K562 (cell line): ENCODE measurements around the gene OTOG. TPM values are rescaled to one million over a fixed set of nuclear protein-coding genes. Genes with fewer than 3 reads are reported as not detected.

ENCODE experiments used
- ATAC-seq: fragments of 200-7000 bp; cut with Tn5 transposase; 3 replicates; pipeline ENCODE4 v1.9.1; 2020; ENCODE audit warnings: moderate library complexity
- BruUV-seq: library from RNA; stranded (reverse); fragments of 400-500 nt; replicated peaks from 2 replicates; lab custom pipeline; 2021; lab: Mats Ljungman, UMichigan
- CTCF ChIA-PET: fragments of 300-600 bp; formaldehyde crosslinking; extraction: SDS; loops from one replicate; lab custom pipeline; 2021; ENCODE audit warnings: low intra/inter-chr PET ratio; lab: Yijun Ruan, JAX
- POLR2A ChIA-PET: fragments of 300-600, 350-650 bp; sonication (Branson Sonifier 250); formaldehyde crosslinking; extraction: SDS; loops from one replicate; lab custom pipeline; 2021; ENCODE audit warnings: antibody characterized with exemption, inconsistent platforms; lab: Yijun Ruan, JAX
- DNase-seq, 4 experiments: peaks; one replicate each; pipeline versions ENCODE4 v3.0.0 to v3.0.0-alpha.2; 2011 to 2018; ENCODE audit warnings: low spot score in 3 of 4, mixed read lengths in 3 of 4; ENCODE audit errors: extremely low read depth in 1 of 4
- FAIRE-seq: peaks from 2 replicates; lab custom pipeline; 2011; peaks lifted over from hg19 to GRCh38; lab: Jason Lieb, UNC
- H2AFZ ChIP-seq: 2 replicates; pipeline ENCODE4 v1.6.0; 2011; ENCODE audit warnings: low read depth, low read length, control low read depth, inconsistent platforms
- H3K27ac ChIP-seq: fragments of 200-600 bp; 3 replicates; pipeline ENCODE4 v1.8.0; 2011; ENCODE audit warnings: low read depth, mild to moderate bottlenecking, control low read depth, inconsistent platforms, low read length, moderate library complexity, mixed read lengths; ENCODE audit errors: extremely low read depth
- H3K27me3 ChIP-seq, 2 experiments: fragments of 300-600 bp in 1 of 2; 2 replicates in 1 of 2; 3 replicates in 1 of 2; pipeline versions ENCODE4 v1.6.0 to v1.8.0; 2011; ENCODE audit warnings: inconsistent platforms in 2 of 2, low read length in 2 of 2, mild to moderate bottlenecking in 1 of 2, mixed read lengths in 1 of 2, moderate library complexity in 1 of 2; ENCODE audit not compliant: control insufficient read depth in 2 of 2, insufficient read depth in 2 of 2
- H3K36me3 ChIP-seq: fragments of 300-600 bp; 3 replicates; pipeline ENCODE4 v1.8.0; 2011; ENCODE audit warnings: mild to moderate bottlenecking, low read length, inconsistent platforms; ENCODE audit not compliant: control insufficient read depth, insufficient read depth
- H3K4me1 ChIP-seq, 2 experiments: fragments of 200-600 bp in 1 of 2; replicated peaks in 1 of 2; 2 replicates in 1 of 2; 3 replicates in 1 of 2; pipeline versions ENCODE4 v1.5.1 to v1.8.0; 2011; ENCODE audit warnings: inconsistent platforms in 2 of 2, low read length in 2 of 2, mild to moderate bottlenecking in 1 of 2, mixed read lengths in 1 of 2, moderate library complexity in 1 of 2; ENCODE audit not compliant: control insufficient read depth in 2 of 2, insufficient read depth in 2 of 2
- H3K4me2 ChIP-seq: 2 replicates; pipeline ENCODE4 v1.6.1; 2011; ENCODE audit warnings: low read length, control low read depth, inconsistent platforms, mixed read lengths; ENCODE audit not compliant: insufficient read depth
- H3K4me3 ChIP-seq: fragments of 200-600 bp; sonication (generic), shearing (Covaris generic); 2 replicates; pipeline ENCODE4 v1.5.1; 2016; ENCODE audit warnings: control low read depth, inconsistent platforms
- H3K79me2 ChIP-seq: fragments of 200-600 bp; 3 replicates; pipeline ENCODE4 v1.8.0; 2011; ENCODE audit warnings: low read length, inconsistent platforms; ENCODE audit not compliant: control insufficient read depth, insufficient read depth
- H3K9ac ChIP-seq, 2 experiments: 2 replicates each; pipeline versions ENCODE4 v1.6.0 to v1.6.1; 2011; ENCODE audit warnings: low read depth in 2 of 2, low read length in 2 of 2, control low read depth in 1 of 2, inconsistent platforms in 1 of 2, mild to moderate bottlenecking in 1 of 2, mixed read lengths in 1 of 2; ENCODE audit not compliant: insufficient read depth in 1 of 2
- H3K9me1 ChIP-seq: one replicate; pipeline ENCODE4 v1.6.0; 2011; ENCODE audit warnings: inconsistent platforms, mild to moderate bottlenecking, low read length, moderate library complexity; ENCODE audit not compliant: control insufficient read depth, insufficient read depth
- H3K9me3 ChIP-seq: replicated peaks from 2 replicates; pipeline ENCODE4 v1.5.1; 2011; ENCODE audit warnings: low read depth, low read length, inconsistent platforms; ENCODE audit not compliant: control insufficient read depth, insufficient read depth
- H4K20me1 ChIP-seq: replicated peaks from 2 replicates; pipeline ENCODE4 v1.6.1; 2011; ENCODE audit warnings: low read length, inconsistent platforms, mixed read lengths; ENCODE audit not compliant: control insufficient read depth, insufficient read depth
- CTCF ChIP-seq, 3 experiments: IDR thresholded peaks in 2 of 3; conservative IDR thresholded peaks in 1 of 3; 2 replicates each; pipeline ENCODE4 v1.5.1; 2011 to 2012; ENCODE audit warnings: low read length in 3 of 3, mild to moderate bottlenecking in 3 of 3, control low read depth in 2 of 3, improper control_type of control experiment in 1 of 3, inconsistent platforms in 1 of 3, low read depth in 1 of 3, mixed read lengths in 1 of 3, moderate library complexity in 1 of 3; ENCODE audit not compliant: insufficient read depth in 2 of 3
- E2F8 ChIP-seq: fragments of 450-650 bp; IDR thresholded peaks from 2 replicates; pipeline ENCODE4 v1.7.1; 2018; ENCODE audit warnings: mild to moderate bottlenecking, low read depth; ENCODE audit not compliant: partially characterized antibody
- ESRRB ChIP-seq: fragments of 250-450 bp; sonication (Bioruptor Pico); IDR thresholded peaks from 2 replicates; pipeline ENCODE4 v1.5.0; 2020; ENCODE audit warnings: mild to moderate bottlenecking, moderate library complexity, borderline replicate concordance
- FOXP1 ChIP-seq: sonication (generic); formaldehyde crosslinking; IDR thresholded peaks from 2 replicates; pipeline ENCODE4 v1.8.0; 2022; ENCODE audit warnings: mild to moderate bottlenecking, missing genetic modification reagents
- PCBP2 ChIP-seq: fragments of 200-400 bp; formaldehyde crosslinking; IDR thresholded peaks from 2 replicates; pipeline ENCODE4 v1.6.1; 2018; ENCODE audit warnings: low read length, low read depth, mild to moderate bottlenecking, moderate library complexity; ENCODE audit not compliant: poor library complexity, severe bottlenecking
- SIRT6 ChIP-seq: IDR thresholded peaks from one replicate; pipeline ENCODE4 v1.6.1; 2012; ENCODE audit warnings: low read depth, mild to moderate bottlenecking, control low read depth, inconsistent platforms, low read length, moderate library complexity
- SMAD1 ChIP-seq: fragments of 150-350 bp; IDR thresholded peaks from 2 replicates; pipeline ENCODE4 v1.6.1; 2014; ENCODE audit warnings: low read length, low read depth; ENCODE audit not compliant: partially characterized antibody
- SRSF9 ChIP-seq: fragments of 200-400 bp; formaldehyde crosslinking; IDR thresholded peaks from 2 replicates; pipeline ENCODE4 v1.6.1; 2017; ENCODE audit warnings: low read depth, low read length, borderline replicate concordance
- WHSC1 ChIP-seq: IDR thresholded peaks from one replicate; pipeline ENCODE4 v1.6.1; 2012; ENCODE audit warnings: low read length, control low read depth, inconsistent platforms
- ZNF644 ChIP-seq: fragments of 200-800 bp; sonication (Bioruptor generic); IDR thresholded peaks from 2 replicates; pipeline ENCODE4 v1.6.1; 2016; ENCODE audit warnings: low read depth, missing genetic modification characterization, missing compliant biosample characterization
- WGBS: fragments of 100-300 bp; shearing (Covaris generic); methylation state at CpG from one replicate; pipeline ENCODE4 v1.1.6; 2016; ENCODE audit warnings: low coverage, mixed read lengths; ENCODE audit not compliant: insufficient coverage; ENCODE audit errors: missing lambda C conversion rate; 5-methylcytosine and 5-hydroxymethylcytosine counted together
- in situ Hi-C: fragments of 300-500 bp; cut with MboI; formaldehyde crosslinking; loops from 4 replicates; pipeline ENCODE4 v1.15.0; 2018; ENCODE audit warnings: inconsistent platforms, mixed read lengths
- intact Hi-C: fragments of 100-400 bp; cut with micrococcal nuclease; formaldehyde crosslinking; loops from 2 replicates; pipeline ENCODE4 v1.14.2; 2022
- polyA plus RNA-seq, 8 experiments: library from polyadenylated mRNA; depleted of rRNA in 4 of 8; stranded (reverse) in 5 of 8; unstranded in 3 of 8; fragments of >200 nt; fragmentation: Nextera tagmentation in 2 of 8; fragmentation: Illumina TruSeq in 1 of 8; extraction: Ambion mirVana in 2 of 8; extraction: Trizol in 1 of 8; gene quantifications; 2 replicates each; pipeline versions ENCODE4 v1.2.1 to v1.2.3, GENCODE V29; 2011 to 2014; ENCODE audit warnings: inconsistent platforms in 1 of 8, missing spikeins in 1 of 8
- total RNA-seq, 7 experiments: library from RNA; depleted of rRNA in 6 of 7; stranded (reverse); fragments of >200 nt in 6 of 7; fragmentation: Illumina TruSeq in 2 of 7; extraction: Trizol in 2 of 7; gene quantifications; 2 replicates each; pipeline versions ENCODE4 v1.2.1 to v1.2.3, GENCODE V29; 2011 to 2021; ENCODE audit warnings: low replicate concordance in 1 of 7
- TF ChIP-seq, protein P1 (sequence below): fragments of 250-450 bp; sonication (Bioruptor Pico); IDR thresholded peaks from 2 replicates; pipeline ENCODE4 v1.4.0; 2020; ENCODE audit warnings: mild to moderate bottlenecking, moderate library complexity, borderline replicate concordance

OTOG gene
- total and polyA plus RNA-seq, 9 of the 15 experiments (the other 6 are each of a cell fraction or from before 2014, with no cell fraction given), result not detected

GRCh38 chr11:17652556-17652955 is 105.5 kb downstream of the OTOG start:
- in situ Hi-C loops (no loop called here), intact Hi-C loops (no loop called here)
- Histone ChIP-seq H3K79me2 (no peaks in the 10 kb centered on the region), H3K9me3 (no peaks in the 10 kb centered on the region), H3K4me2 (no peak overlapping the region), H3K4me1 (peaks cover 0 to 3% of the 10 kb centered on the region in 2 experiments; a peak in 1 of 5 replicates), H2AFZ (no peak overlapping the region), H3K36me3 (no peaks in the 10 kb centered on the region), H3K27me3 (peaks cover 4 to 37% of the 10 kb centered on the region in 2 experiments; a peak in 4 of 5 replicates), H3K9ac (no peak overlapping the region), H4K20me1 (no peaks in the 10 kb centered on the region; the same call in 1 of the 2 replicates), H3K9me1 (no peaks in the 10 kb centered on the region), H3K4me3 (no peak overlapping the region), H3K27ac (no peak overlapping the region)
- no TSS peak for BruUV-seq
- POLR2A ChIA-PET, result interaction anchor here (0.7 to 0.8 kb wide), 2 partner anchors 17 to 75 kb away, joined by 3 read pairs; no protein-coding TSS in a partner anchor
- WGBS, result 4% methylated on average over 2 of the region's 2 CpGs
- CTCF ChIA-PET, result no interaction called here
- FAIRE-seq, result no peak
- DNase-seq, result no peak
- no peak for ATAC-seq
- TF ChIP-seq FOXP1, result no peak
- TF ChIP-seq WHSC1, result no peak
- TF ChIP-seq, protein P1, sequence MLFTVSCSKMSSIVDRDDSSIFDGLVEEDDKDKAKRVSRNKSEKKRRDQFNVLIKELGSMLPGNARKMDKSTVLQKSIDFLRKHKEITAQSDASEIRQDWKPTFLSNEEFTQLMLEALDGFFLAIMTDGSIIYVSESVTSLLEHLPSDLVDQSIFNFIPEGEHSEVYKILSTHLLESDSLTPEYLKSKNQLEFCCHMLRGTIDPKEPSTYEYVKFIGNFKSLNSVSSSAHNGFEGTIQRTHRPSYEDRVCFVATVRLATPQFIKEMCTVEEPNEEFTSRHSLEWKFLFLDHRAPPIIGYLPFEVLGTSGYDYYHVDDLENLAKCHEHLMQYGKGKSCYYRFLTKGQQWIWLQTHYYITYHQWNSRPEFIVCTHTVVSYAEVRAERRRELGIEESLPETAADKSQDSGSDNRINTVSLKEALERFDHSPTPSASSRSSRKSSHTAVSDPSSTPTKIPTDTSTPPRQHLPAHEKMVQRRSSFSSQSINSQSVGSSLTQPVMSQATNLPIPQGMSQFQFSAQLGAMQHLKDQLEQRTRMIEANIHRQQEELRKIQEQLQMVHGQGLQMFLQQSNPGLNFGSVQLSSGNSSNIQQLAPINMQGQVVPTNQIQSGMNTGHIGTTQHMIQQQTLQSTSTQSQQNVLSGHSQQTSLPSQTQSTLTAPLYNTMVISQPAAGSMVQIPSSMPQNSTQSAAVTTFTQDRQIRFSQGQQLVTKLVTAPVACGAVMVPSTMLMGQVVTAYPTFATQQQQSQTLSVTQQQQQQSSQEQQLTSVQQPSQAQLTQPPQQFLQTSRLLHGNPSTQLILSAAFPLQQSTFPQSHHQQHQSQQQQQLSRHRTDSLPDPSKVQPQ, result no peak
- TF ChIP-seq ZNF644 (tag), result no peak
- TF ChIP-seq SRSF9, result no peak
- TF ChIP-seq SMAD1, result no peak
- no peak for TF ChIP-seq E2F8
- no peak for TF ChIP-seq PCBP2
- TF ChIP-seq ESRRB (CRISPR knock-in tag), result no peak
- TF ChIP-seq CTCF (IDR thresholded peaks at IDR 0.05 in 2 of 3, conservative IDR thresholded peaks at IDR 0.05 in 1 of 3; ENCODE audit: insufficient read depth in 2 of 3, low read depth in 1 of 3, low read length in 3 of 3), result no peak
- no peak for TF ChIP-seq SIRT6
